GM21737 (cell line): Measurements from ENCODE around the gene TRIM24.

Experiments used
- ATAC-seq: cut with Tn5 transposase; IDR thresholded peaks from one replicate; pipeline ENCODE4 v1.9.1; 2021; ENCODE audit warnings: mild to moderate bottlenecking, moderate library complexity; ENCODE audit not compliant: unreplicated experiment

TRIM24 gene

GRCh38 chr7:138568655-138569054, 108.6 kb downstream of the TRIM24 start:
- no peak for ATAC-seq

GRCh38 chr7:138569418-138569817, 109.4 kb downstream of the TRIM24 start:
- ATAC-seq, result no peak

DNA sequence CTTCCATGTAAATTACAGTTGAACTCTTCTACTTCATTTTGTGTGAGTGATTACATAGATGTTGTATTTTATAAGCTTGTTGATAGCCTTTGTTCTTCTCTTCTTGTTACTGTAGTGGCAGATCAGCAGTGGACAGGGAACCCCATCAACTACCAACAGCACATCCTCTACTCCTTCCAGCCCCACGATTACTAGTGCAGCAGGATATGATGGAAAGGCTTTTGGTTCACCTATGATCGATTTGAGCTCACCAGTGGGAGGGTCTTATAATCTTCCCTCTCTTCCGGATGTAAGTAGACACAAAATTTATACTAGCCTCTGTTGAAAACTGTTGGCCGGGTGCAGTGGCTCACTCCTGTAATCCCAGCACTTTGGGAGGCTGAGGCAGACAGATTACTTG, 110.7 kb downstream of the TRIM24 start:
- no peak for ATAC-seq

GRCh38 chr7:138573741-138574140, 113.7 kb downstream of the TRIM24 start:
- no peak for ATAC-seq

DNA sequence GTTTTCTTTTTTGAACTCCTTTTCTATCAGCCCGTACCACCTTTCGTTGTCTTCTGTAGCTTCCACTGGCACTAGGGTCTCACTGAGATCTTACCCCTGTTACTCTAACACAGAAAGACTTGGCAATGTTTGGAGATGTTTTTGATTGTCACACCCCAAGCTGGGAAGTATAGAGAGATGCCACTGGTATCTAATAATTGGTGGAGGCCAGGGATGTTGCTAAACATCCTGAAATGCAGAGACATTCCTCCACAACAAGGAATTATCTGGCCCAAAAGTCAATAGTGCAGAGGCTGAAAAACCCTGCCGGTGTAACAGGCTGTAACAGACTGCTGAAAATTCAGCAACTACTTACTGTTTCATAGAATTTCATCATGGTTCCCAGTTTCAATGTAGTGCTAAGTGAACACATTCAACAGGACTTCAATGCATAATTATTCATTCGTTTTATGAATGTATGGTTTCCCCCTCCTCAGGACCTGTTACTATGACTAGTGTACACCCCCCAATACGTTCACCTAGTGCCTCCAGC, 115.9 kb downstream of the TRIM24 start:
- no peak for ATAC-seq

- no peak for ATAC-seq
Observed at GRCh38 chr7:138579136-138579535, 119.1 kb downstream of the TRIM24 start.

DNA sequence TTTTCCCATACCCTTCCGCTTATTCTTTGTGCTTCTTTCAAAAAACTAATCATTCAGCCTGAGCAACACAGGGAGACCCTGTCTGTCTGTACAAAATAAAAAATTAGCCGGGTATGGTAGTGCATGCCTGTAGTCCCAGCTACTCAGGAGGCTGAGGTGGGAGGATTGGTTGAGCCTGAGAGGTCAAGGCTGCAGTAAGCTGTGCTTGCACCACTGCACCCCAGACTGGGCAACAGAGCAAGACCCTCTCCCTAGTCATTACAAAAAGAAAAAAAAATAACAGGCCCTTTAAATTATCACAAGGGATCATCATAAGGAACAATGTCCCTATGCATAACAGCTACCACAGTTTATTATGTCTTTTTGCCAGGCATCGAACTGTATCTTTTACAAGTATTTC, 119.6 kb downstream of the TRIM24 start:
- ATAC-seq, result no peak

- ATAC-seq, result no peak
Observed at GRCh38 chr7:138581065-138581464, 121.0 kb downstream of the TRIM24 start.

DNA sequence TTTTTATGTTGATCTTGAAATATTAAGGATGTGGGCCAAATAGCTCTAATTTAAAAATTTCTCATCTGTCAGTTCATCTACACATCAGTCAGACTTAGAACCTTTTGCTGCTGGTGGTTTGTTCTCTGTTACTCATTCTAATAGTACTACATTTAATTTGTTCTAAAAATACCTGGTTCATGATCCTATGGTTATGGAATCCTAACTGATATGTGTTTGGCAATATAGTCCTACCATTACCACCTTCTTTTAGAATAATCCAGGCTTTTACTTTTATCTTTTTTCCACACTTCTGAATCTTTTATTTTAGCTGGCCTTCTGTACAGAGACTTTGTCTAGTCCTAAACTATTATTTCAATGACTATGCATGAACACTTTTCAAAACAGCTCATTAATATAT, 124.2 kb downstream of the TRIM24 start:
- no peak for ATAC-seq

DNA sequence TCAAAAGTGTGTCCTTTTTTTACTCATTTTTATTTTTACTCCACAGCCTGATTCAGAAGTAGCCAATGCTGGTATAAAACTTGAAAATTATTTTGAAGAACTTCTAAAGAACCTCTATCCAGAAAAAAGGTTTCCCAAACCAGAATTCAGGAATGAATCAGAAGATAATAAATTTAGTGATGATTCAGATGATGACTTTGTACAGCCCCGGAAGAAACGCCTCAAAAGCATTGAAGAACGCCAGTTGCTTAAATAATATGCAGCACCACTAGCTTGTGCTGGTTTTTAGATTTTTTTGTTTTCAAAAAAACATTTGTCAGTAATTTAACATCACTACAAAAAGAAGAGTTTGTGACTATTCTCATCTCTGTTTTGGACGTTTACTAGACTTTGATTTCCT, 124.6 kb downstream of the TRIM24 start:
- no peak for ATAC-seq

- ATAC-seq, result no peak
Observed at GRCh38 chr7:138585283-138585993, 125.4 kb downstream of the TRIM24 start.

DNA sequence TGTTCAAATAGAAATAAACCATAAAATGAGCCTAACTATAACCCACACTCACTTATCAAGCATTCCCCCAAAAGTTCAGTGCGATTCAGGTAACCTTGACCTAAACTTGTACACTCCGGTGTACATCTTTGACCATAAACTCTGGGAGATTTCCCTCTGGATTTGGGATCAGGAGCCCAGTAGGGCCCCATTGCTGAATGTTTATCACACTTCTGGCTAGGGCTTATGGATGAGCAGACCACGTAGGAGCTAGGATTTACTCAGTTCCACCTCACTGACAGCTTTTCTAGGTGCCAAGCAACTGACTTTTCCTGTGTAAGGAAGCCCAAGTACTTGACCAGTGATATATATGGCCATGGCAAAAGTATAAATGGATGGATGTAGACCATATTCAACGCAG, 127.4 kb downstream of the TRIM24 start:
- no peak for ATAC-seq

DNA sequence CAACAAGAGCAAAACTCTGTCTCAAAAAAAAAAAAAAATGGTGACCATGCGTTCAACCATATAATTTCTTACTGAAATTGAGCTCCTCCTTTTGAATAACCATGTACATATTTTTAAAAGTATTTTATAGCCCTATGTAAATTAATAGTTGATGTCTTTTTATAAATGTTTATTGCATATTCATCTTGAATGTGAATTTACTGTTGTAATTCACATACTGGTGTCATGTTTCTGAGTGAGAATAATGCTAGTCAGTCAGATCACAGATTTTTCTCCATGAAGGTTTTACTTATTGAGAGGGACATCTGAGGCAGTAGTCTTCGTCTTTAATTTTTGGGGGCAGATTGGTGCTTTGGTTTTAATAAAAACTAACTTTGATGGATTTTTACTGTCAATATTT, 128.9 kb downstream of the TRIM24 start:
- ATAC-seq, result no peak

- ATAC-seq, result no peak
Observed at GRCh38 chr7:138590154-138590553, 130.1 kb downstream of the TRIM24 start.

GRCh38 chr7:138595454-138595853, 135.4 kb downstream of the TRIM24 start:
- ATAC-seq, result no peak

GRCh38 chr7:138602451-138602850, 142.4 kb downstream of the TRIM24 start:
- no peak for ATAC-seq

GRCh38 chr7:138603549-138604318, 143.7 kb downstream of the TRIM24 start:
- ATAC-seq, result no peak

GRCh38 chr7:138606236-138606635, 146.2 kb downstream of the TRIM24 start:
- ATAC-seq, result no peak

- no peak for ATAC-seq
Observed at GRCh38 chr7:138607216-138608126, 147.4 kb downstream of the TRIM24 start.

DNA sequence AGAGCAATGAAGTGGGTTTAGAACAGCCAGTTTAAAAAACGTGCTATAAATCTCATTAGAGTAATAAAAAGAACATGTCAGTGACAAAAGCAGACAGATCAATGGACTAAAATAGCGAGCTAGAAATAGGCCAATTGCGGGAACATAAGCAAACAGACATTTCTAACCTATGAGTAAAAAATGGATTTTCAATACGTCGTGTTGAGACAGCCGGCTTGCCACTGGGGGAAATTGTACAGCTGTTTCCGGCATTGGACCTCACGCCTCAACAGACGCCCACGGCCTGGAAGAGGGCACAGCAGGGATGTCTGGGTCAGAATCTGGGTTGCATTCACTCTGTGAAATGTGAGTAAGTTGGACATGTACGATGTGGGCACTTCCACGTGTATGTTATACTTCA, 148.2 kb downstream of the TRIM24 start:
- no peak for ATAC-seq

DNA sequence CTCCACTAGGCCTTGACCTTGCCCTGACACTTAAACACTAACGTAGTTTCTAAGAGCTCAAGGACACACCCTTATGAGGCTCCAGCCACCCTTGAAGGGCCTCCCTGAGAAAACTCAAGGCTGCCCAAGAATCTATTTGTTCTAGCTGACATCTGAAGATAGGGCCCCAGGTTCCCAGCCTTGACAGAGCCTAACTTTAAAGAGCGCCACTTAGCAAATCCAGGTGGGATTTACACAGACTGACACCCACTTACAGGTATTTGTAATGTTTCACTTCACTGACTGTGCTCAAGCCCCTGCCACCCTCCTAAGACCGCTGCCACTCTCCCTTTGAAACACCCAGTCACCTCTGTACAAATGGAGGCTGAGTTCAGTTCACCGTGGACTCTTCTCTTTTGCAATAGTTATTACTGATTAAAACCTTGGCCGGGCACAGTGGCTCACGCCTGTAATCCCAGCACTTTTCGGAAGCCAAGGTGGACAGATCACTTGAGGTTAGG, 150.7 kb downstream of the TRIM24 start:
- ATAC-seq, result no peak
